ENCODE data around the gene SORCS2. TPM values are rescaled to one million over a fixed set of nuclear protein-coding genes. Genes with fewer than 3 reads are reported as not detected.

The SORCS2 gene
- total and polyA plus RNA-seq, 2 experiments from 2014 or later, result 0.38 to 1.4 TPM

GRCh38 chr4:7716010-7716721 is 523.8 kb downstream of the SORCS2 start:
- no peaks in the 10 kb centered on the region for H3K27me3 ChIP-seq (replicated peaks; ENCODE audit: insufficient read depth)
- H3F3A ChIP-seq (ENCODE audit: insufficient read depth), result no peaks in the 10 kb centered on the region
- TF ChIP-seq EZH2 (IDR thresholded peaks at IDR 0.05; ENCODE audit: insufficient read depth, poor library complexity, severe bottlenecking), result no peak
- no peak for TF ChIP-seq EZH2phosphoT487 (IDR thresholded peaks at IDR 0.05; ENCODE audit: insufficient read depth, low read depth)
- no peak overlapping the region for H3K9ac ChIP-seq
- in situ Hi-C loops (cut with MboI), result loop anchor here (25.0 kb wide), 1 partner anchor 529 kb away; the partner anchor contains the start of gene SORCS2
- no peaks in the 10 kb centered on the region for H3K9me3 ChIP-seq (ENCODE audit: low read depth)
- no peak overlapping the region for H3K4me3 ChIP-seq
- no peaks in the 10 kb centered on the region for H3K4me1 ChIP-seq (ENCODE audit: insufficient read depth)
- no peaks in the 10 kb centered on the region for H4K20me1 ChIP-seq (ENCODE audit: insufficient read depth)
- no peaks in the 10 kb centered on the region for H3K36me3 ChIP-seq (ENCODE audit: low read depth)
- H3K4me2 ChIP-seq (ENCODE audit: unreplicated experiment), result no peak overlapping the region
- H3K79me2 ChIP-seq (ENCODE audit: insufficient read depth), result no peaks in the 10 kb centered on the region
- no peaks in the 10 kb centered on the region for H3K9me2 ChIP-seq (ENCODE audit: insufficient read depth)
- no peak overlapping the region for H2AFZ ChIP-seq
- 69 to 71% methylated on average over 6 of the region's 6 CpGs for WGBS, 2 experiments (ENCODE audit: low coverage in 1 of 2, low lambda C conversion rate in 2 of 2, missing lambda C conversion rate in 2 of 2)
- DNase-seq, result no peak
- no peak overlapping the region for H3K27ac ChIP-seq

- no peaks in the 10 kb centered on the region for H3K4me1 ChIP-seq (ENCODE audit: insufficient read depth)
- H3K9me2 ChIP-seq (ENCODE audit: insufficient read depth), result no peaks in the 10 kb centered on the region
- H3K9me3 ChIP-seq (ENCODE audit: low read depth), result no peaks in the 10 kb centered on the region
- H4K20me1 ChIP-seq (ENCODE audit: insufficient read depth), result no peaks in the 10 kb centered on the region
- H3F3A ChIP-seq (ENCODE audit: insufficient read depth), result no peaks in the 10 kb centered on the region
- no peak overlapping the region for H2AFZ ChIP-seq
- TF ChIP-seq EZH2phosphoT487 (IDR thresholded peaks at IDR 0.05; ENCODE audit: insufficient read depth, low read depth) (no peak), EZH2 (IDR thresholded peaks at IDR 0.05; ENCODE audit: insufficient read depth, poor library complexity, severe bottlenecking) (no peak)
- WGBS, 2 experiments (ENCODE audit: low coverage in 1 of 2, low lambda C conversion rate in 2 of 2, missing lambda C conversion rate in 2 of 2), result 82 to 88% methylated on average over 10 to 11 of the region's 11 CpGs
- H3K27ac ChIP-seq, result no peak overlapping the region
- H3K9ac ChIP-seq, result no peak overlapping the region
- no peaks in the 10 kb centered on the region for H3K79me2 ChIP-seq (ENCODE audit: insufficient read depth)
- DNase-seq, result no peak
- H3K36me3 ChIP-seq (ENCODE audit: low read depth), result no peaks in the 10 kb centered on the region
- no peaks in the 10 kb centered on the region for H3K27me3 ChIP-seq (replicated peaks; ENCODE audit: insufficient read depth)
- in situ Hi-C loops (cut with MboI), result loop anchor here (25.0 kb wide), 1 partner anchor 530 kb away; the partner anchor contains the start of gene SORCS2
- H3K4me3 ChIP-seq, result no peak overlapping the region
- no peak overlapping the region for H3K4me2 ChIP-seq (ENCODE audit: unreplicated experiment)
These were observed 524.8 kb downstream of the SORCS2 start for GRCh38 chr4:7717161-7717560.

- Histone ChIP-seq H3F3A (ENCODE audit: insufficient read depth) (no peaks in the 10 kb centered on the region), H3K36me3 (ENCODE audit: low read depth) (no peaks in the 10 kb centered on the region), H3K4me3 (no peak overlapping the region), H3K4me1 (ENCODE audit: insufficient read depth) (no peaks in the 10 kb centered on the region), H3K27ac (no peak overlapping the region), H3K9me3 (ENCODE audit: low read depth) (no peaks in the 10 kb centered on the region), H3K79me2 (ENCODE audit: insufficient read depth) (no peaks in the 10 kb centered on the region), H3K4me2 (ENCODE audit: unreplicated experiment) (no peak overlapping the region), H3K9ac (no peak overlapping the region), H2AFZ (no peak overlapping the region), H3K27me3 (replicated peaks; ENCODE audit: insufficient read depth) (no peaks in the 10 kb centered on the region), H4K20me1 (ENCODE audit: insufficient read depth) (no peaks in the 10 kb centered on the region), H3K9me2 (ENCODE audit: insufficient read depth) (no peaks in the 10 kb centered on the region)
- in situ Hi-C loops (cut with MboI), result loop anchor here (25.0 kb wide), 1 partner anchor 531 kb away; the partner anchor contains the start of gene SORCS2
- DNase-seq, result no peak
- TF ChIP-seq EZH2 (IDR thresholded peaks at IDR 0.05; ENCODE audit: insufficient read depth, poor library complexity, severe bottlenecking) (no peak), EZH2phosphoT487 (IDR thresholded peaks at IDR 0.05; ENCODE audit: insufficient read depth, low read depth) (no peak)
- WGBS, 2 experiments (ENCODE audit: low coverage in 1 of 2, low lambda C conversion rate in 2 of 2, missing lambda C conversion rate in 2 of 2), result 72 to 75% methylated on average over 24 of the region's 24 CpGs
These were observed 525.7 kb downstream of the SORCS2 start for GRCh38 chr4:7717946-7718490.

- DNase-seq, result peak; percentile 57
- in situ Hi-C loops (cut with MboI), result loop anchor here (25.0 kb wide), 1 partner anchor 532 kb away; the partner anchor contains the start of gene SORCS2
- H3F3A ChIP-seq (ENCODE audit: insufficient read depth), result no peaks in the 10 kb centered on the region
These were observed 527.2 kb downstream of the SORCS2 start for GRCh38 chr4:7719354-7720174.

More at GRCh38 chr4:7719354-7720174, 527.2 kb downstream of the SORCS2 start:
- no peak for TF ChIP-seq EZH2phosphoT487 (IDR thresholded peaks at IDR 0.05; ENCODE audit: insufficient read depth, low read depth)
- Histone ChIP-seq H3K9me3 (ENCODE audit: low read depth) (no peaks in the 10 kb centered on the region), H3K9me2 (ENCODE audit: insufficient read depth) (no peaks in the 10 kb centered on the region), H3K4me3 (no peak overlapping the region), H4K20me1 (ENCODE audit: insufficient read depth) (no peaks in the 10 kb centered on the region), H2AFZ (no peak overlapping the region), H3K27ac (no peak overlapping the region), H3K27me3 (replicated peaks; ENCODE audit: insufficient read depth) (no peaks in the 10 kb centered on the region), H3K4me1 (ENCODE audit: insufficient read depth) (no peaks in the 10 kb centered on the region), H3K9ac (no peak overlapping the region), H3K79me2 (ENCODE audit: insufficient read depth) (no peaks in the 10 kb centered on the region), H3K36me3 (ENCODE audit: low read depth) (no peaks in the 10 kb centered on the region), H3K4me2 (ENCODE audit: unreplicated experiment) (no peak overlapping the region)
- 19 to 20% methylated on average over 32 to 33 of the region's 33 CpGs for WGBS, 2 experiments (ENCODE audit: low coverage in 1 of 2, low lambda C conversion rate in 2 of 2, missing lambda C conversion rate in 2 of 2)

All from GM23248 (cell line).